K562 (cell line): Measurements from ENCODE around the gene DLAT. TPM values are rescaled to one million over a fixed set of nuclear protein-coding genes. Genes with fewer than 3 reads are reported as not detected.

ENCODE experiments used
- ATF3 ChIP-seq, 2 experiments: fragments of 450-650 bp in 1 of 2; sonication (generic) in 1 of 2; formaldehyde crosslinking in 1 of 2; IDR thresholded peaks in 1 of 2; conservative IDR thresholded peaks in 1 of 2; 2 replicates each; pipeline versions ENCODE4 v1.6.1 to v1.8.1; 2016 to 2023; ENCODE audit warnings: mild to moderate bottlenecking in 2 of 2, moderate library complexity in 2 of 2, inconsistent platforms in 1 of 2, missing genetic modification reagents in 1 of 2
- CHD1 ChIP-seq: fragments of 200-600 bp; sonication (generic); IDR thresholded peaks from one replicate; pipeline ENCODE4 v1.6.1; 2012; ENCODE audit warnings: mild to moderate bottlenecking, moderate library complexity, low read length, inconsistent platforms
- E2F6 ChIP-seq, 2 experiments: IDR thresholded peaks; 2 replicates each; pipeline ENCODE4 v1.6.1; 2011; ENCODE audit warnings: borderline replicate concordance in 1 of 2, control low read depth in 1 of 2, low read depth in 1 of 2, low read length in 1 of 2, mild to moderate bottlenecking in 1 of 2, mixed read lengths in 1 of 2, moderate library complexity in 1 of 2; ENCODE audit not compliant: insufficient read depth in 1 of 2, insufficient read length in 1 of 2, poor library complexity in 1 of 2, severe bottlenecking in 1 of 2; ENCODE audit errors: extremely low read depth in 1 of 2
- ELF1 ChIP-seq: fragments of 200-800 bp; sonication (Bioruptor generic); IDR thresholded peaks from 2 replicates; pipeline ENCODE4 v1.6.1; 2016; ENCODE audit warnings: missing genetic modification characterization, missing compliant biosample characterization
- FOXJ3 ChIP-seq: sonication (generic); formaldehyde crosslinking; IDR thresholded peaks from 2 replicates; pipeline ENCODE4 v1.4.0; 2020; ENCODE audit warnings: mild to moderate bottlenecking, missing genetic modification reagents
- HDAC8 ChIP-seq: fragments of 450-650 bp; IDR thresholded peaks from 2 replicates; pipeline ENCODE4 v1.6.1; 2016; ENCODE audit warnings: mild to moderate bottlenecking, missing genetic modification characterization, moderate library complexity, missing compliant biosample characterization
- MEIS2 ChIP-seq: fragments of 450-650 bp; IDR thresholded peaks from 2 replicates; pipeline ENCODE4 v1.6.1; 2014; ENCODE audit warnings: mild to moderate bottlenecking; ENCODE audit not compliant: partially characterized antibody
- NCOA1 ChIP-seq: fragments of 450-650 bp; IDR thresholded peaks from 2 replicates; pipeline ENCODE4 v1.6.1; 2016; ENCODE audit warnings: low read depth
- NCOR1 ChIP-seq: fragments of 450-650 bp; IDR thresholded peaks from 2 replicates; pipeline ENCODE4 v1.6.1; 2016; ENCODE audit warnings: mild to moderate bottlenecking, moderate library complexity
- NFXL1 ChIP-seq: fragments of 450-650 bp; formaldehyde crosslinking; IDR thresholded peaks from 2 replicates; pipeline ENCODE4 v1.4.0; 2021; ENCODE audit warnings: mild to moderate bottlenecking
- NR4A1 ChIP-seq, 2 experiments: fragments of 250-450 bp in 1 of 2; fragments of 450-650 bp in 1 of 2; sonication (Bioruptor Pico) in 1 of 2; IDR thresholded peaks; 2 replicates each; pipeline versions ENCODE4 v1.4.0 to v1.6.1; 2016 to 2020; ENCODE audit warnings: mild to moderate bottlenecking in 2 of 2, missing compliant biosample characterization in 1 of 2, missing genetic modification characterization in 1 of 2, moderate library complexity in 1 of 2
- TCF15 ChIP-seq: fragments of 250-450 bp; sonication (Bioruptor Pico); IDR thresholded peaks from 2 replicates; pipeline ENCODE4 v1.8.0; 2022; ENCODE audit warnings: moderate library complexity, mild to moderate bottlenecking, inconsistent platforms
- TEAD4 ChIP-seq, 2 experiments: sonication (generic) in 1 of 2; formaldehyde crosslinking in 1 of 2; IDR thresholded peaks; 2 replicates each; pipeline versions ENCODE4 v1.6.1 to v1.8.0; 2012 to 2022; ENCODE audit warnings: borderline replicate concordance in 1 of 2, inconsistent platforms in 1 of 2, low read length in 1 of 2, mild to moderate bottlenecking in 1 of 2, missing genetic modification reagents in 1 of 2
- THAP12 ChIP-seq: fragments of 250-450 bp; sonication (Bioruptor Pico); IDR thresholded peaks from 2 replicates; pipeline ENCODE4 v1.9.0; 2021; ENCODE audit warnings: mild to moderate bottlenecking, inconsistent platforms
- UBTF ChIP-seq, 2 experiments: IDR thresholded peaks; 2 replicates each; pipeline ENCODE4 v1.6.1; 2012; ENCODE audit warnings: improper control_type of control experiment in 2 of 2, low read depth in 2 of 2, low read length in 2 of 2, borderline replicate concordance in 1 of 2
- polyA plus RNA-seq, 8 experiments: library from polyadenylated mRNA; depleted of rRNA in 4 of 8; stranded (reverse) in 5 of 8; unstranded in 3 of 8; fragments of >200 nt; fragmentation: Nextera tagmentation in 2 of 8; fragmentation: Illumina TruSeq in 1 of 8; extraction: Ambion mirVana in 2 of 8; extraction: Trizol in 1 of 8; gene quantifications; 2 replicates each; pipeline versions ENCODE4 v1.2.1 to v1.2.3, GENCODE V29; 2011 to 2014; ENCODE audit warnings: inconsistent platforms in 1 of 8, missing spikeins in 1 of 8
- total RNA-seq, 7 experiments: library from RNA; depleted of rRNA in 6 of 7; stranded (reverse); fragments of >200 nt in 6 of 7; fragmentation: Illumina TruSeq in 2 of 7; extraction: Trizol in 2 of 7; gene quantifications; 2 replicates each; pipeline versions ENCODE4 v1.2.1 to v1.2.3, GENCODE V29; 2011 to 2021; ENCODE audit warnings: low replicate concordance in 1 of 7

DLAT gene
- total and polyA plus RNA-seq, 9 of the 15 experiments (the other 6 are each of a cell fraction or from before 2014, with no cell fraction given) = 41.7 to 152 (median 105) TPM

GRCh38 chr11:112024773-112025678, at the start of gene DLAT (continued):
- peak; percentile 58 for TF ChIP-seq THAP12
- TF ChIP-seq NR4A1 (CRISPR knock-in tag; IDR thresholded peaks at IDR 0.05) = no peak
- TF ChIP-seq NR4A1 (tag; IDR thresholded peaks at IDR 0.05) = no peak
- peak; percentile 43; the same call in 1 of the 2 replicates for TF ChIP-seq TCF15 (CRISPR knock-in tag)
- no peak for TF ChIP-seq FOXJ3 (CRISPR knock-in tag)
- no peak for TF ChIP-seq MEIS2
- TF ChIP-seq NCOR1 = peak; percentile 27; the same call in 1 of the 2 replicates
- no peak for TF ChIP-seq NFXL1 (CRISPR knock-in tag)
- TF ChIP-seq NCOA1 = peak; percentile 47; the same call in 1 of the 2 replicates
- TF ChIP-seq ELF1 (tag) = no peak
- TF ChIP-seq CHD1 = peak; percentile 52
- peak; percentile 42; the same call in 1 of the 2 replicates for TF ChIP-seq TEAD4 (IDR thresholded peaks at IDR 0.05; ENCODE audit: low read length)
- no peak for TF ChIP-seq TEAD4 (CRISPR knock-in tag; IDR thresholded peaks at IDR 0.05; ENCODE audit: borderline replicate concordance)
- TF ChIP-seq ATF3 (IDR thresholded peaks at IDR 0.05) = peak; percentile 40; the same call in 1 of the 2 replicates
- no peak for TF ChIP-seq ATF3 (CRISPR knock-in tag; conservative IDR thresholded peaks at IDR 0.05)
- peak; percentile 77 to 85 for TF ChIP-seq E2F6 (IDR thresholded peaks at IDR 0.05; ENCODE audit: borderline replicate concordance in 1 of 2, extremely low read depth in 1 of 2, insufficient read depth in 1 of 2, insufficient read length in 1 of 2, low read depth in 1 of 2, low read length in 1 of 2, poor library complexity in 1 of 2, severe bottlenecking in 1 of 2)
- no peak for TF ChIP-seq HDAC8 (tag)
- 0 out of 4 replicates have a peak, but pooled peaks of 1 of the 2 experiments have one; percentile 30 for TF ChIP-seq UBTF (IDR thresholded peaks at IDR 0.05; ENCODE audit: borderline replicate concordance in 1 of 2, low read depth in 2 of 2, low read length in 2 of 2)
